Measurements from ENCODE around the gene DEPDC5.
"Not testable (repeated sequence)": the region's sequence is repeated elsewhere in the genome, so short reads cannot be mapped to it uniquely, and the experiment has no call there.

Gene DEPDC5

GRCh38 chr22:31749636-31750364, 4.0 kb upstream of the DEPDC5 start, which contains the start of gene PRR14L:
Gene PRR14L (minus strand): TSS chr22:31750132. CDS start chr22:31738860, 11,272 bp downstream.
- peak; percentile 97 for DNase-seq

DNA sequence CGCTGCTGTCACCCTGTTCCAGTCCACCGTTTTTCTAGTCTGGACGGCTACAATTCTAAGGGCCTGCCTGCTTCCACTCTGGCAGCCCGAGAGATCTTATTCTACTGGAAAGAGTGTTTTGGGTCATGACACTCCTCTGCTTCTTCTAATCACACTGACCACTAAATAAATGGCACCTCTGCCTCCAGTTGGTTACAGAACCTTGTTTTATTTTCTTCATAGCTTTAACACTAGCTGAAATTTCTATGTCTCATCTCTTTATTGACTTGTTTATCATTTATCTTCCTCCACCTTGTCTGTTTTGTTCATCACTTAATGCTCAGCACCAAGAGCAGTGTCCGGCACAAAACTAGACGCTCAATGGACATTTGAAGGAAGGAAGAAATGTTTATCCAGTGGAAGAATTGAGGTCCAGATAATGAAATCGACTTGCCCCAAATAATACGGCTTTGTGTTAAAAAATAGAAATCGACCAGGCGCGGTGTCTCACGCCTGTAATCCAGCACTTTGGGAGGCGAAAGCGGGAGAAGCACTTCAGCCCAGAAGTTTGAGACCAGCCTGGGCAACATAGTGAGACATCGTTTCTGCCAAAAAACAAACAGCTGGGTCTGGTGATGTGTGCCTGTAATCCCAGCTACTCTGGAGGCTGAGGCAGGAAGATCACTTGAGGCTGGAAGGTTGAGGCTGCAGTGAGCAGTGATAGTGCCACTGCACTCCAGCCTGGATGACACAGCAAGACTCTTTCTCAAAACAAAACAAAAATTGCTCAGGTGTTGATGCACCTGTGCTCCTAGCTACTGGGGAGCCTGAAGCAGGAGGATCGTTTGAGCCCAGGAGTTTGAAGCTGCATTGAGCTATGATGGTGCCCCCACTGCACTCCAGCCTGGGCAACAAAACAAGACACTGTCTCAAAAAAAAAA, 3.2 kb upstream of the DEPDC5 start:
- no peak for DNase-seq

DNA sequence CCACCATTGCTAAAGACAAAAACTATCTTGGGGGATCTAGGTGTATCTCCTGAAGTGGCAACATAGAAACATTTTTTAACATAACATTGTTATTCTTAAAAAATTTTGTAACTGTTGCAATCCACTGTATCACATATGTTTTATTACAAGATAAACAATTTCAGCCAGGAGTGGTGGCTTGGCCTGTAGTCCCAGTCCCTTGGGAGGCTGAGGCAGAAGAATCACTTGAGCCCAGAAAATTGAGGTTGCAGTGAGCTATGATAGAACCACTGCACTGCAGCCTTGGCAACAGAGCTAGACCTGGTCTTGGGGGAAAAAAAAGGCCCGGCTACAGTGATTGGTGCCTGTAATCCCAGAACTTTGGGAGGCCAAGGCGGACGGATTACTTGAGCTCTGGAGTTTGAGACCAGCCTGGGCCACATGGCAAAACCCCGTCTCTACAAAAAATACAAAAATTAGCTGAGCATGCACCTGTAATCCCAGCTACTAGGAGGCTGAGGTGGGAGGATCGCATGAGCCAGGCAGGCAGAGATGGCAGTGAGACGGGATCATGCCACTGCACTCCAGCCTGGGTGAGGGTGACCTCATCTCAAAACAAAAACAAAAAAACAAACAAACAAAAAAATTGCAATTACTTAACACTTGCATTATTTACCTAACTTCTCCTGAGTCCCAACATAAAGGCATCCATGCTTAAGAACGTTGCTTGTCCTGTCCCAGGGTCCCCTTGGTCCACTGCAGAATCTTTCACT, 1.5 kb upstream of the DEPDC5 start:
- DNase-seq, result no peak

GRCh38 chr22:31753005-31753633, 700 bp upstream of the DEPDC5 start:
- DNase-seq, result peak in 1 of 2 donors; percentile 15

DNA sequence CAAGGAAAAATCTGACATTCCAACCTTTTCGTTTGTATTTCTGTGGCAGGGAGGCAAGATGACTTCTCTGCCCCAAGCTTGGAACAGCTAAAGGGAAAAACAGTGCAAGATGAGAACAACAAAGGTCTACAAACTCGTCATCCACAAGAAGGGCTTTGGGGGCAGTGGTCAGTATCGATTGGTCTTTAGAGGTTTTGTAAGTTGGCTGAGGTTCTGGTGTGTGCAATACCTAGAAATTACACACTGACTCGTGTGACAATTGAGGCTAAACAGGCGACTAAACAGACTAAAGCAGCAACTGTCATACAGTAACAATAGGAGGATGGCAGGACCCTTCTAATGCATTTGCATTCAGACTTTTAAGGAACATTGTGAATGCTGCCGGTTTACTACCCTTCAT, 994 bp downstream of the DEPDC5 start:
- no peak for DNase-seq

- DNase-seq, result no peak
Measured at GRCh38 chr22:31757265-31757664, 3.4 kb downstream of the DEPDC5 start.

DNA sequence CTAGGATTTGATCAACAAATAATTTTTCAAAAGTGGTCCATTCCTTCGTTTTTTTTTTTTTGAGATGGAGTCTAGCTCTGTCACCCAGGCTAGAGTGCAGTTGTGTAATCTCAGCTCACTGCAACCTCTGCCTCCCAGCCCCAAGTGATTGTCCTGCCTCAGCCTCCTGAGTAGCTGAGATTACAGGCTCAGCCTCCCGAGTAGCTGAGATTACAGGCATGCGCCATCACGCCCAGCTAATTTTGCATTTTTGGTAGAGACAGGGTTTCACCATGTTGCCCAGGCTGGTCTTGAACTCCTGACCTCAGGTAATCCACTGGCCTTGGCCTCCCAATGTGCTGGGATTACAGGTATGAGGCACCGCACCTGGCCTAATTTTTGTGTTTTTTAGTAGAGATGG, 5.0 kb downstream of the DEPDC5 start:
- not testable (repeated sequence) for DNase-seq

DNA sequence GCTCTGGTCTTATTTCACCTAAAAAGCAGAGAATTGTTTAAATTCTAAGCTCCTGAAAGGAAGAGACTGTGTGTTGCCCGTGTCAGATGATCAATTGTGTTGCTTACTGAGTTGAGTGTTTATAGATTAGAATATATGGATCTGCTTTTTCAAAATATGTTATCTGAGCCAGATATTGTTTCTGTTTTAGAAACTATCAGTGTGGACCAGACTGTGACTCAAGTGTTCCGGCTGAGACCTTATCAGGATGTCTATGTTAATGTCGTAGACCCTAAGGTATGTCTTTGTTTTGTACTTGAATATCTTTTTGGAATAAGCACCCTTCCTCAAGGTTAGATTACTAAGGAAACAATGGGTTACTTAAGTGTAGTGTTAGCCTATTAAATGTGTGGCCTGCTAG, 11.0 kb downstream of the DEPDC5 start:
- DNase-seq, result no peak

DNA sequence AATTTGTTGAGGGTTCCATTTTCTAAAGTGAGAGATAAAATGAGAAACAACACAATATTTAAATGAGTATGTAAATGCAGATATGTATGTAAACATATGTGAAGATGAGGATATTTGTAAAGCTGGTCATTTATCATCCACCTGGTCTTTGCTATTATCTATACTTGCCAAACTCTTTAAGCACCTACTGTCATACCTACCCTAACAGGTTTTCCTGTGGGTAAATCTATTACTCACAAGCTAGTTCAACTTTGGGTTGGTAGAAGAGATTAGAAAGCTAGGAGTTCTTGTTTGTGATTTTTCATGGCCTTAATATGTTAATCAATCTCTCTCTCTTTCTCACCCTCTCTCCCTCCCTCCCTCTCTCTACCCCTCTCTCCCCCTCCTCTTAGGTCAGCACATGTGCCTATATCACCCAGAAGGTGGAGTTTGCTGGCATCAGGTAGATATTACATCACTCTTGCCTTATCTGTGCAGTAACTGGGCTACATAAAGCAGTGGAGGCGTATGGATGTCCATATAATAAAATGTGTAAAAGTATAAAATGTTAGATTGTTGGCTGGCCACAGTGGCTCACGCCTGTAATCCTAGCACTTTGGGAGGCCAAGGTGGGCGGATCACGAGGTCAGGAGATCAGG, 14.7 kb downstream of the DEPDC5 start:
- no peak for DNase-seq

DNA sequence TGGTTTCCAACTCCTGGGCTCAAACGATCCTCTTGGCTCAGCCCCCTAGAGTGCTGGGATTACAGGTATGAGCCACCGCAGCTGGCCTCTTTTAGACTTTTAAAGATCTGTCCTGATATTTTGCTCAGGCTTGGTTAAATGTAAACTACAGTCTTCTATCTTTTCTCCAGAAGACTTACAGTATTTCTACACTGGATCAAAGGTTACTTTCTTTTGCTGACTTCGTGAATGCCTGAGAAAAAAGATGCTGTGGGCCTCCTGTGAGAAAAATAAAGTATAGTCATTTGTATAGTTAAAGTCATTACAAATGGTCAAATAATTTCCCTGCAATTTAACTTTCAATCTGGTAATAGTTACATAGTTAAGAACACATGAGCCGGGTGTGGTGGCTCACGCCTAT, 19.6 kb downstream of the DEPDC5 start:
- DNase-seq, result no peak

GRCh38 chr22:31776231-31776630, 22.4 kb downstream of the DEPDC5 start:
- no peak for DNase-seq

- no peak for DNase-seq
Measured at GRCh38 chr22:31789803-31790202, 36.0 kb downstream of the DEPDC5 start.

- peak in 1 of 2 donors; percentile 7 for DNase-seq
Measured at GRCh38 chr22:31790240-31790639, 36.4 kb downstream of the DEPDC5 start.

- DNase-seq, result not testable (repeated sequence)
Measured at GRCh38 chr22:31799358-31799757, 45.5 kb downstream of the DEPDC5 start.

DNA sequence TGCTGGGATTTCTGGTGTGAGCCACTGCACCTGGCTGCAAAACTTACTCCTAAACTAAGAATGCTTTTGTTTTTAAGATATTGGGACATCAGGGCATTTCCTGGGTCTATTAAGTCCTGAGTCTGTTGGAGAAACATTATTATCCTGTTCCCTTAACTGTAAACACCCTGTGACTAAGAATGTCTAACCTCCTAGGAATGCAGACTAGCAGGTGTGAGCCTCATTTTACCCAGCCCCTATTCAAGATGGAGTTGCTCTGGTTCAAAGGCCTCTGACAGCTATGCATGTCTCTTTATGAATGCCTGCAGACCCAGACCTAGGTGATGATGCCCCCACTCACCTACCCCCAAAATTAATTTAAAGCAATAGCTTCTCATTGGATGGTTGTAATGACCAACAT, 46.2 kb downstream of the DEPDC5 start:
- no peak for DNase-seq

- not testable (repeated sequence) for DNase-seq
Measured at GRCh38 chr22:31800861-31801260, 47.0 kb downstream of the DEPDC5 start.

DNA sequence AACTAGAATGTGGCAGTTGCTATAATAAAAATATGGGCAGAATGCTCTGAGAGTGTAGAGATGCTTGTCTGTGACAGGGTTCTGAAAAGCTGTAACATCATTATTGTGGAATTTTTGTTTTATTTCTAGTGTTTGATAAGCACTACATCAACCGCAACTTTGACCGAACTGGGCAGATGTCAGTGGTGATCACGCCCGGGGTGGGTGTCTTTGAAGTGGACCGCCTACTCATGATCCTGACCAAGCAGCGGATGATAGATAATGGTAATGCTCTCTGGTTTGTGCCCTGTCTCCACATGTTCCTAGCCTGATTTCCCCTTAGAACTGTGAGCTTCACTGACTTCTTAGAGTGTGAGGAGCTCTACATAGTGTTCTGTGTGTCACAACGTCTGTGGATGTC, 48.8 kb downstream of the DEPDC5 start:
- no peak for DNase-seq

DNA sequence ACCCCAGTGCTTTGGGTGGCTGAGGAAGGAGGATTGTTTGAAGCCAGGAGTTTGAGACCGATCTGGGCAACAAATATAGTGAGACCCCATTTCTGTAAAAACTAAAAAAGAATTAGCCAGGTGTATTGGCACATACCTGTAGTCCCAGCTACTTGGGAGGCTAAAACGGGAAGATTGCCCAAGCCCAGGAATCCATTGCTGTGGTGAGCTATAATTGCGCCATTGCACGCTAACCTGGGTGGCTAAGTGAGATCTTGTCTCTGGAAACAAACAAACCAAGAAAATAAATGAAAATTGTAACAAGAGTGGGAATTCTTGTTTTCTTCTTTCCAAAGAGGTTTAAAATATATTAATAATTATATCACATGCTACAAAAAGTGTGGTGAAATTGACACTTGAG, 52.9 kb downstream of the DEPDC5 start:
- no peak for DNase-seq

DNA sequence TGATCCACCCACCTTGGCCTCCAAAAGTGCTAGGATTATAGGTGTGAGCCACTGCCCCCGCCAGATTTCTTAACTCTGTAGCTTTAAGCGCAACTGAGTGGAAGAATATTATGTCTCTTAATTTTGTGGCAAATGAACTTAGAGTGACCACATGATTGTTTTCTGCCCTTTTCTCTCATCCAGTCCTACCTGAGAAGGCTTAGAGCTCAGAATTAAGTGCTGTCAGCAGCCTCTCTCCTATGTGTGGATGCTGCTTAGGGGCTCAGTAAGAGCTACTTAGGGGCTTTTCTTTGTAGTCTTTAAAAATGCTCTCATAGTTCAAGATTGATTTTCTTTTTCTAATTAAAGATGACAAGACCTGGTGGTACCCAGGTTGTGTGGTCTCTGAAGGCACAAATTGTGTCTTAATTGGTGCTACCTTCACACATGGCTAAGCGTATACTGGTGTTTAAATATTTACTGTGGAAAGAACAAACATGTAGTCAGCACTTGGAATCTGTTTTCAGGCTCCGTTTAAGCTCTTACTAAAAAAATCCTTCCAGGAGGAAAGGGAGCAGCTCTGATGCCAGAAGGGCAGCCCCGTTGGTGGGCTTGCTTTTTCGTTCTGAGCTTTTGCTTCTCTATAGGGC, 59.3 kb downstream of the DEPDC5 start:
- DNase-seq, result no peak

- not testable (repeated sequence) for DNase-seq
Measured at GRCh38 chr22:31813898-31814297, 60.1 kb downstream of the DEPDC5 start.

GRCh38 chr22:31814942-31815341, 61.1 kb downstream of the DEPDC5 start:
- DNase-seq, result no peak

DNA sequence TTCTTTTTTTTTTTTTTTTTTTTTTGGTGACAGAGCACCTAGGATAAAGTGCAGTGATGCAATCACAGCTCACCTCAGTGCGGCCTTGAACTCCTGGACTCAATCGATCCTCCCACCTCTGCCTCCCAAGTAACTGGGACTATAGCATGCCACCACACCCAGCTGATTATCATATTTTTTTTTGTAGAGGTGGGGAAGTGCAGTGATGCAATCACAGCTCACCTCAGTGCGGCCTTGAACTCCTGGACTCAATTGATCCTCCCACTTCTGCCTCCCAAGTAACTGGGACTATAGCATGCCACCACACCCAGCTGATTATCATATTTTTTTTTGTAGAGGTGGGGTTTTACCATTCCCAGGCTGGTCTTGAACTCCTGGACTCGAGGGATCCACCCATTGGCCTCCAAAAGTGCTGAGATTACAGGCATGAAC, 61.6 kb downstream of the DEPDC5 start:
- not testable (repeated sequence) for DNase-seq

Data from CD4-positive, alpha-beta T cell treated with Interleukin-1 beta for 1 hour (primary cell).